Measurements from ENCODE around the gene IFI27L2.

Gene IFI27L2

DNA sequence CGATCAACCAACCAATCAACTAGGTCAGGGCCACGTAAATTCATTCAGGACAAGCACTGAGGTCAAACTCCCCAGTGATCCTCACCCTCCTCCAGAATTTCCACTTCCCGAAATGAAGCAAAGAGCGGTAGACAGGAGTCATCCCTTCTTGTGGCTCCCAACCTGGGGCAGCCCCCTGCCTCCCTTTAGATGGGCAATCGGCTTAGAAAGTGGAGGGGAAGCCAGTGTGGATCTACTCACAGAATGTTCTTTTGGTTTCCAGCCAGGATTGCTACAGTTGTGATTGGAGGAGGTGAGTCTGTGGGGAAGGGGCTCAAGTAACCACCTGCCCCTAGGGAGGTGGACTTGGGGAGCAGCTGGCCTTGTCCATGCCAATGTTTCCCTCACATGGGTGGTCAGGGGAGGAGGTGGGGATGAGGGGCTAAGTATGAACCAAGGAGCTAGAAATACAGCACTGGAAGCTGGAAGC lies 14.8 kb downstream of the IFI27L2 start:
- DNase-seq (no peak), ATAC-seq (replicated peaks) (no peak)
- Mint-ChIP-seq H3K36me3 (ENCODE audit: insufficient read depth) (no peaks in the 10 kb centered on the region), H3K4me1 (ENCODE audit: low read depth in 2 of 2) (peaks cover 0 to 4% of the 10 kb centered on the region in 2 donors), H3K4me3 (no peak overlapping the region), H3K9me3 (no peaks in the 10 kb centered on the region), H3K27ac (no peak overlapping the region), H3K27me3 (peaks cover 58 to 68% of the 10 kb centered on the region in 2 donors)

DNA sequence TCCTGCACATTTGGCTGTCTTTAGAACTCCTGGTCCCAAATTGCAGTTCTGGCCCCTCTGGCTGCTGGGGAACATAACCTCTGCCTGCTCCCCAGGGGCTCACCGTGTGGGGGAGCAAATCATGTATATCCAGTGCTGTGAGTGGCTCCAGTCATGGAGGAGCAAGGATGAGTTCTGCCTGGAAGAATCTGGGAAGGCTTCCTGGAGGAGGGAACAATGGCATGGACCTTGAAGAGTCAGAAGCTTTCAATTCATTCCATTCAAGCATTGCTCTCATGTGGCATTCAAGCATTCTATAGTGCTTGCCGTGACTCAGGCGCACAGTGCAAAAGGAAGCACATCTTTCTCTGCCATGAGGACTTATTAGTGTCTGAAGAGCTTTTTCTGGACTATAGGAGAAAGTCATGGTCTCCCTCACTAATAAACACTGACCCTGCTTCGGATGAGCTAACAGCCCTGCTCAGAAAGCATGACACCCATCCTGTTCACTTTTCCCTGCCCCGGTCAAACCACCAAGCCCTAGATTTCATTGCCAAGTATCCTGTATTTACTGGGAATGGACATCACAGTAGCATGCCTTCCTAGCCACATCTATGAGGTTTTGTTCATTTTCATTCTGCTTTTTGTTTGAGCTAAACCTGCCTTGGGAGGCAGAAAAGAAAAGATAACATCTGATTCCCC lies 15.4 kb downstream of the IFI27L2 start:
- Mint-ChIP-seq H3K4me3 (no peak overlapping the region), H3K36me3 (ENCODE audit: insufficient read depth) (no peaks in the 10 kb centered on the region), H3K4me1 (ENCODE audit: low read depth in 2 of 2) (peaks cover 0 to 4% of the 10 kb centered on the region in 2 donors), H3K9me3 (no peaks in the 10 kb centered on the region), H3K27me3 (peaks cover 58 to 68% of the 10 kb centered on the region in 2 donors), H3K27ac (peak overlapping the region in 1 of 2 donors; percentile 17)
- no peak for DNase-seq
- ATAC-seq (replicated peaks) = no peak

DNA sequence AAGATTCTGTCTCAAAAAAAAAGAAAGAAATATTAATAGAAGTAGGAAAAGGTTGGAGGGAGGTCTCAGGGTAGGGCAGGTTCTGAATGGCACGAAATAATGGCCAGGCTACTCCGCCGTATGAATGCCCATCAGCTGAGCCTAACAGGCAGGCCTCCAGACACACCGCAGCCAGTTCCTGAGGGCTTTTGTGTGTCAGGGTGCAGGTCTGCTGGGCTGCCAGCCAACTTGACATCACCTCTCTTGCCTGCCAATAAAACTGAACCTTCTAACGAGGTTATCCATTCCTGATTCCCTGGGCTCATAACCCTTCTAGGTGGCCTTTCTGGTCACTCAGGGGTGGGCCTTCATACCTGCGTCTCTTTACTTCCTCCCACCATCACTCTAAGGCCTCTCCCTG lies 15.9 kb downstream of the IFI27L2 start:
- no peaks in the 10 kb centered on the region for H3K36me3 Mint-ChIP-seq (ENCODE audit: insufficient read depth)
- no peak for DNase-seq
- no peak overlapping the region for H3K4me3 Mint-ChIP-seq
- no peak for ATAC-seq (replicated peaks)
- H3K27me3 Mint-ChIP-seq = peaks cover 58 to 68% of the 10 kb centered on the region in 2 donors
- peaks cover 0 to 4% of the 10 kb centered on the region in 2 donors for H3K4me1 Mint-ChIP-seq (ENCODE audit: low read depth in 2 of 2)
- H3K9me3 Mint-ChIP-seq = no peaks in the 10 kb centered on the region
- H3K27ac Mint-ChIP-seq = peak overlapping the region in 1 of 2 donors; percentile 17

GRCh38 chr14:94113073-94113472 lies 16.3 kb downstream of the IFI27L2 start:
- Mint-ChIP-seq H3K27me3 (peaks cover 57 to 64% of the 10 kb centered on the region in 2 donors), H3K4me1 (ENCODE audit: low read depth in 2 of 2) (peaks cover 0 to 4% of the 10 kb centered on the region in 2 donors), H3K9me3 (no peaks in the 10 kb centered on the region), H3K27ac (no peak overlapping the region), H3K36me3 (ENCODE audit: insufficient read depth) (no peaks in the 10 kb centered on the region), H3K4me3 (no peak overlapping the region)
- DNase-seq = no peak
- ATAC-seq (replicated peaks) = no peak

GRCh38 chr14:94112513-94113063 lies 16.8 kb downstream of the IFI27L2 start:
- peaks cover 52 to 60% of the 10 kb centered on the region in 2 donors for H3K27me3 Mint-ChIP-seq
- no peak overlapping the region for H3K4me3 Mint-ChIP-seq
- ATAC-seq (replicated peaks) (no peak), DNase-seq (no peak)
- peaks cover 0 to 4% of the 10 kb centered on the region in 2 donors for H3K4me1 Mint-ChIP-seq (ENCODE audit: low read depth in 2 of 2)
- H3K36me3 Mint-ChIP-seq (ENCODE audit: insufficient read depth) = no peaks in the 10 kb centered on the region
- no peak overlapping the region for H3K27ac Mint-ChIP-seq
- no peaks in the 10 kb centered on the region for H3K9me3 Mint-ChIP-seq

GRCh38 chr14:94111276-94112095 lies 17.9 kb downstream of the IFI27L2 start:
- H3K36me3 Mint-ChIP-seq (ENCODE audit: insufficient read depth) = no peaks in the 10 kb centered on the region
- H3K27ac Mint-ChIP-seq = no peak overlapping the region
- H3K4me3 Mint-ChIP-seq = no peak overlapping the region
- DNase-seq (no peak), ATAC-seq (replicated peaks) (no peak)
- peaks cover 41 to 49% of the 10 kb centered on the region in 2 donors for H3K27me3 Mint-ChIP-seq
- H3K9me3 Mint-ChIP-seq = no peaks in the 10 kb centered on the region
- peaks cover 0 to 4% of the 10 kb centered on the region in 2 donors for H3K4me1 Mint-ChIP-seq (ENCODE audit: low read depth in 2 of 2)

GRCh38 chr14:94110552-94111181 lies 18.7 kb downstream of the IFI27L2 start, which contains the start of gene IFI27:
TSS of gene IFI27 (plus strand) at chr14:94110736.
- Mint-ChIP-seq H3K27me3 (peaks cover 33 to 40% of the 10 kb centered on the region in 2 donors), H3K4me1 (ENCODE audit: low read depth in 2 of 2) (peaks cover 0 to 4% of the 10 kb centered on the region in 2 donors), H3K4me3 (no peak within 1 kb of the TSS), H3K27ac (no peak within 1 kb of the TSS), H3K9me3 (no peaks in the 10 kb centered on the region), H3K36me3 (ENCODE audit: insufficient read depth) (no peaks in the 10 kb centered on the region)
- DNase-seq = no peak
- no peak for ATAC-seq (replicated peaks)

DNA sequence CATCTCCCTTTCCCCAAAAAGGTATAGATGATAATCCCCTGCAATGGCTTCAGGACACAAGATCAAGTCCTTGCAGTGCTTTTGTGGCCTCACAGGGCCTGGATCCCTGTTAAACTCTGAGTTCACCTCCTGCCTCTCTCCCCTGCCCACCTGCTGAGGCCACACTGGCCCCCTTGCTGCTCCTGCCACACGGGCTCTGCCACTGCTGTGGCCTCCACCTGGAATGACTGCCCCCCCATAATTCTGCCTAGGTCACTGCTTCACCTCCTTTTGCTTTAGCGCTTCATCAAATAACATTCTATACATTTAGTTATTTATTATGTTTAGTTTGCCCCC lies 19.5 kb downstream of the IFI27L2 start:
- H3K27me3 Mint-ChIP-seq = peaks cover 27 to 33% of the 10 kb centered on the region in 2 donors
- no peak overlapping the region for H3K4me3 Mint-ChIP-seq
- no peak overlapping the region for H3K27ac Mint-ChIP-seq
- DNase-seq (no peak), ATAC-seq (replicated peaks) (no peak)
- peaks cover 0 to 4% of the 10 kb centered on the region in 2 donors for H3K4me1 Mint-ChIP-seq (ENCODE audit: low read depth in 2 of 2)
- H3K36me3 Mint-ChIP-seq (ENCODE audit: insufficient read depth) = no peaks in the 10 kb centered on the region
- no peaks in the 10 kb centered on the region for H3K9me3 Mint-ChIP-seq

- Mint-ChIP-seq H3K4me3 (no peak overlapping the region), H3K4me1 (ENCODE audit: low read depth in 2 of 2) (no peaks in the 10 kb centered on the region)
Measured at GRCh38 chr14:94104731-94105130, 24.7 kb downstream of the IFI27L2 start.

DNA sequence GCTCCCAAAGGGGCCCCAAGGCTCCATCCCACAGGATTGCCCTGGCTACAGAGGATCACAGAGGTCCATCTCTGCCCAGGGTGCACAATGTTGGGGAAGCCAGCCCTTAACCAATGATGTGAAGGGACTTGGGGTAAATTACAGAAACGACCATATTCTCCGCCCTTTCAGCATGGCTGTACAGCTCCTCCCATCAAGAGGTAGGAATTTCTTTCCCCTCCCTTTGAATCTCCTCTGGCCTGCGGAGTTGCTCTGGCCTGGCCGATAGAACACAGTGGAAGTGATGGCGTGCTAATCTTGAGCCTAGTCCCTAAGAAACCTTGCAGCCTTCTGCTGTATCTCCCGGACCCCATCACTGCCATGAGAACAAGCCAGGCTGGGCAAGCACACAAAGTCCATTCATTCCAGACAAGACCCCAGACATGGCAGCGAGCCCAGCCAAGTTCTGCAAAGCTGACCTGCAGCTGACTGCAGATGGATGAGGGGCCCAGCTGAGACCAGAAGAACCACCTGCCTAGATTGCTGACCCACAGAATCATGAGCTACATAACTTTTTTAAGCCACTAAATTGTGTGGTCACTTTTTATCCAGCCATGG lies 25.8 kb downstream of the IFI27L2 start:
- H3K9me3 Mint-ChIP-seq = no peaks in the 10 kb centered on the region
- H3K27ac Mint-ChIP-seq = no peak overlapping the region
- no peak overlapping the region for H3K4me3 Mint-ChIP-seq
- ATAC-seq (replicated peaks) = no peak
- no peaks in the 10 kb centered on the region for H3K27me3 Mint-ChIP-seq
- DNase-seq = no peak
- H3K4me1 Mint-ChIP-seq (ENCODE audit: low read depth in 2 of 2) = no peaks in the 10 kb centered on the region
- peaks cover 1% of the 10 kb centered on the region for H3K36me3 Mint-ChIP-seq (ENCODE audit: insufficient read depth)

More at GRCh38 chr14:94104731-94105130, 24.7 kb downstream of the IFI27L2 start:
- ATAC-seq (replicated peaks) = no peak
- no peak overlapping the region for H3K27ac Mint-ChIP-seq
- DNase-seq = no peak
- H3K9me3 Mint-ChIP-seq = no peaks in the 10 kb centered on the region
- H3K27me3 Mint-ChIP-seq = no peaks in the 10 kb centered on the region
- no peaks in the 10 kb centered on the region for H3K36me3 Mint-ChIP-seq (ENCODE audit: insufficient read depth)

- DNase-seq (no peak), ATAC-seq (replicated peaks) (no peak)
- peaks cover 4% of the 10 kb centered on the region for H3K36me3 Mint-ChIP-seq (ENCODE audit: insufficient read depth)
- H3K4me1 Mint-ChIP-seq (ENCODE audit: low read depth in 2 of 2) = no peaks in the 10 kb centered on the region
- H3K27ac Mint-ChIP-seq = no peak overlapping the region
- no peak overlapping the region for H3K4me3 Mint-ChIP-seq
- no peaks in the 10 kb centered on the region for H3K27me3 Mint-ChIP-seq
- H3K9me3 Mint-ChIP-seq = no peaks in the 10 kb centered on the region
Measured at GRCh38 chr14:94102768-94103482, 26.5 kb downstream of the IFI27L2 start.

- DNase-seq (no peak), ATAC-seq (replicated peaks) (no peak)
- H3K27me3 Mint-ChIP-seq = no peaks in the 10 kb centered on the region
- H3K4me1 Mint-ChIP-seq (ENCODE audit: low read depth in 2 of 2) = no peaks in the 10 kb centered on the region
- H3K9me3 Mint-ChIP-seq = no peaks in the 10 kb centered on the region
- H3K4me3 Mint-ChIP-seq = no peak overlapping the region
- H3K36me3 Mint-ChIP-seq (ENCODE audit: insufficient read depth) = peaks cover 4% of the 10 kb centered on the region
- H3K27ac Mint-ChIP-seq = no peak overlapping the region
Measured at GRCh38 chr14:94101748-94102147, 27.7 kb downstream of the IFI27L2 start.

All from effector memory CD8-positive, alpha-beta T cell (primary cell).